Small intestine (tissue), 7 donors: Measurements from ENCODE around the gene YBX2. TPM values are rescaled to one million over a fixed set of nuclear protein-coding genes. Genes with fewer than 3 reads are reported as not detected.
A peak's percentile ranks its signal among the peaks of the same experiment; 100 is the strongest.

Source experiments
- DNase-seq, 2 donors: peaks; one replicate each; pipeline versions ENCODE4 v3.0.0 to v3.0.0-alpha.2; 2013
- FAIRE-seq: peaks from 2 replicates; lab custom pipeline; 2012; peaks lifted over from hg19 to GRCh38; lab: Jason Lieb, UNC
- H3K27ac ChIP-seq, 3 donors: one replicate each; pipeline ENCODE4 v1.5.1; 2013; ENCODE audit warnings: low read length in 2 of 3, mild to moderate bottlenecking in 2 of 3, control low read depth in 1 of 3, inconsistent platforms in 1 of 3, low read depth in 1 of 3, moderate library complexity in 1 of 3
- H3K27me3 ChIP-seq, 3 donors: one replicate each; pipeline ENCODE4 v1.6.1; 2013; ENCODE audit warnings: low read length in 3 of 3, inconsistent platforms in 1 of 3; ENCODE audit not compliant: control insufficient read depth in 3 of 3, insufficient read depth in 3 of 3
- H3K36me3 ChIP-seq, 3 donors: one replicate each; pipeline ENCODE4 v1.6.1; 2013; ENCODE audit warnings: low read length in 3 of 3, inconsistent platforms in 1 of 3, low read depth in 1 of 3, mild to moderate bottlenecking in 1 of 3, moderate library complexity in 1 of 3; ENCODE audit not compliant: control insufficient read depth in 3 of 3, insufficient read depth in 2 of 3
- H3K4me1 ChIP-seq, 3 donors: one replicate each; pipeline ENCODE4 v1.6.1; 2013; ENCODE audit warnings: low read length in 2 of 3, inconsistent platforms in 1 of 3, low read depth in 1 of 3, mild to moderate bottlenecking in 1 of 3, moderate library complexity in 1 of 3; ENCODE audit not compliant: control insufficient read depth in 3 of 3, insufficient read depth in 2 of 3
- H3K4me3 ChIP-seq, 3 donors: one replicate each; pipeline ENCODE4 v1.5.1; 2013; ENCODE audit warnings: low read length in 3 of 3, control low read depth in 1 of 3, inconsistent platforms in 1 of 3, low read depth in 1 of 3, mild to moderate bottlenecking in 1 of 3, moderate library complexity in 1 of 3
- H3K9me3 ChIP-seq, 2 donors: one replicate each; pipeline ENCODE4 v1.6.1; 2013; ENCODE audit warnings: low read depth in 1 of 2, low read length in 1 of 2; ENCODE audit not compliant: control insufficient read depth in 2 of 2, insufficient read depth in 1 of 2
- whole genome bisulfite sequencing, 3 donors: extraction: QIAGEN DNeasy Blood & Tissue Kit; methylation state at CpG; one replicate each; pipeline ENCODE4 v1.1.7; 2013; 5-methylcytosine and 5-hydroxymethylcytosine counted together
- polyA plus RNA-seq, 4 donors: library from polyadenylated mRNA; stranded (reverse) in 3 of 4; unstranded in 1 of 4; fragments of 200-250 nt in 3 of 4; fragments of 120-200 nt in 1 of 4; gene quantifications; one replicate each; pipeline versions ENCODE4 v1.2.1 to v1.2.3, GENCODE V29; 2013
- donor health status: healthy with polysubstance abuse.
- donor health status: control.
- donor health status: control.
- donor health status: Bipolar disorder and iron deficiency.
- donor health status: healthy.

YBX2 gene
- polyA plus RNA-seq, 4 donors, result 4.0 to 49.6 (median 11.1) TPM

- H3K4me1 ChIP-seq, result peaks cover 0 to 40% (median 0%) of the 10 kb centered on the region in 3 donors
- peaks cover 0 to 42% (median 4%) of the 10 kb centered on the region in 3 donors for H3K36me3 ChIP-seq
- 2 to 5% (median 4%) methylated on average over 54 to 71 of the region's 71 CpGs for WGBS, 3 donors
- DNase-seq, result no peak
- no peaks in the 10 kb centered on the region for H3K9me3 ChIP-seq
- peaks cover 0 to 6% (median 0%) of the 10 kb centered on the region in 3 donors for H3K27me3 ChIP-seq
- H3K27ac ChIP-seq, result peak overlapping the region; percentile 95 to 99 (median 99)
- FAIRE-seq, result no peak
- H3K4me3 ChIP-seq, result peak overlapping the region; percentile 75 to 89 (median 76)
Observed at GRCh38 chr17:7261379-7262191, 32.9 kb downstream of the YBX2 start.

- peak overlapping the region; percentile 75 to 89 (median 76) for H3K4me3 ChIP-seq
- DNase-seq, result peak; percentile 76 to 86
- FAIRE-seq, result no peak
- H3K27ac ChIP-seq, result peak overlapping the region; percentile 95 to 99 (median 99)
- peaks cover 0 to 6% (median 0%) of the 10 kb centered on the region in 3 donors for H3K27me3 ChIP-seq
- peaks cover 0 to 44% (median 0%) of the 10 kb centered on the region in 3 donors for H3K4me1 ChIP-seq
- H3K9me3 ChIP-seq, result no peaks in the 10 kb centered on the region
- WGBS, 3 donors, result 1 to 9% (median 3%) methylated on average over 43 to 54 of the region's 54 CpGs
- H3K36me3 ChIP-seq, result peaks cover 0 to 50% (median 5%) of the 10 kb centered on the region in 3 donors
Observed at GRCh38 chr17:7260651-7261378, 33.6 kb downstream of the YBX2 start.

GRCh38 chr17:7260151-7260550 lies 34.3 kb downstream of the YBX2 start:
- peak; percentile 45 to 53 for DNase-seq
- Histone ChIP-seq H3K4me3 (peak overlapping the region; percentile 75 to 89 (median 76)), H3K27me3 (peaks cover 0 to 6% (median 0%) of the 10 kb centered on the region in 3 donors), H3K4me1 (peaks cover 0 to 44% (median 0%) of the 10 kb centered on the region in 3 donors), H3K9me3 (no peaks in the 10 kb centered on the region), H3K36me3 (peaks cover 0 to 56% (median 5%) of the 10 kb centered on the region in 3 donors), H3K27ac (peak overlapping the region; percentile 95 to 99 (median 99))
- no peak for FAIRE-seq
- WGBS, 3 donors, result 32 to 61% (median 54%) methylated on average over 4 of the region's 4 CpGs

- Histone ChIP-seq H3K27ac (peak overlapping the region; percentile 93 to 99 (median 99)), H3K27me3 (peaks cover 0 to 6% (median 0%) of the 10 kb centered on the region in 3 donors), H3K9me3 (no peaks in the 10 kb centered on the region), H3K4me3 (peak overlapping the region in 2 of 3 donors; percentile 76 to 89), H3K36me3 (peaks cover 0 to 61% (median 5%) of the 10 kb centered on the region in 3 donors), H3K4me1 (peaks cover 0 to 46% (median 0%) of the 10 kb centered on the region in 3 donors)
- WGBS, 3 donors, result 27 to 63% (median 53%) methylated on average over 6 of the region's 6 CpGs
- FAIRE-seq (no peak), DNase-seq (no peak)
Observed at GRCh38 chr17:7259555-7259889, 34.9 kb downstream of the YBX2 start.

GRCh38 chr17:7258731-7259554 lies 35.5 kb downstream of the YBX2 start:
- Histone ChIP-seq H3K27ac (peak overlapping the region; percentile 93 to 99 (median 99)), H3K4me1 (peaks cover 0 to 48% (median 0%) of the 10 kb centered on the region in 3 donors), H3K36me3 (peaks cover 0 to 65% (median 5%) of the 10 kb centered on the region in 3 donors), H3K27me3 (peaks cover 0 to 6% (median 0%) of the 10 kb centered on the region in 3 donors), H3K4me3 (peak overlapping the region in 2 of 3 donors; percentile 76 to 89), H3K9me3 (no peaks in the 10 kb centered on the region)
- FAIRE-seq, result no peak
- peak; percentile 97 to 99 for DNase-seq
- 22 to 67% (median 37%) methylated on average over 7 of the region's 7 CpGs for WGBS, 3 donors

GRCh38 chr17:7256766-7257456 lies 37.5 kb downstream of the YBX2 start:
- FAIRE-seq (no peak), DNase-seq (no peak)
- Histone ChIP-seq H3K4me3 (no peak overlapping the region), H3K4me1 (peaks cover 0 to 46% (median 0%) of the 10 kb centered on the region in 3 donors), H3K27ac (peak overlapping the region in 2 of 3 donors; percentile 64 to 99), H3K36me3 (peaks cover 0 to 63% (median 5%) of the 10 kb centered on the region in 3 donors), H3K9me3 (no peaks in the 10 kb centered on the region), H3K27me3 (peaks cover 0 to 3% (median 0%) of the 10 kb centered on the region in 3 donors)
- WGBS, 3 donors, result 80 to 86% (median 85%) methylated on average over 8 of the region's 8 CpGs

- Histone ChIP-seq H3K9me3 (no peaks in the 10 kb centered on the region), H3K4me1 (peaks cover 6 to 51% (median 6%) of the 10 kb centered on the region in 3 donors), H3K36me3 (peaks cover 0 to 50% (median 3%) of the 10 kb centered on the region in 3 donors), H3K27ac (no peak overlapping the region), H3K27me3 (no peaks in the 10 kb centered on the region), H3K4me3 (no peak overlapping the region)
- FAIRE-seq (no peak), DNase-seq (no peak)
- 72 to 88% (median 79%) methylated on average over 4 of the region's 4 CpGs for WGBS, 3 donors
Observed at GRCh38 chr17:7254511-7254910, 39.9 kb downstream of the YBX2 start.
